Hematopoietic multipotent progenitor cell treated with erythropoietin and hydrocortisone succinate and interleukin-3 and kit ligand, for 17 days (in vitro differentiated cells): ENCODE measurements around the gene PTPN11.
"Not testable (repeated sequence)": the region's sequence is repeated elsewhere in the genome, so short reads cannot be mapped to it uniquely, and the experiment has no call there.

Source experiments
- DNase-seq: peaks from one replicate; pipeline ENCODE4 v3.0.0-alpha.2; 2015; ENCODE audit warnings: low spot score

The PTPN11 gene

DNA sequence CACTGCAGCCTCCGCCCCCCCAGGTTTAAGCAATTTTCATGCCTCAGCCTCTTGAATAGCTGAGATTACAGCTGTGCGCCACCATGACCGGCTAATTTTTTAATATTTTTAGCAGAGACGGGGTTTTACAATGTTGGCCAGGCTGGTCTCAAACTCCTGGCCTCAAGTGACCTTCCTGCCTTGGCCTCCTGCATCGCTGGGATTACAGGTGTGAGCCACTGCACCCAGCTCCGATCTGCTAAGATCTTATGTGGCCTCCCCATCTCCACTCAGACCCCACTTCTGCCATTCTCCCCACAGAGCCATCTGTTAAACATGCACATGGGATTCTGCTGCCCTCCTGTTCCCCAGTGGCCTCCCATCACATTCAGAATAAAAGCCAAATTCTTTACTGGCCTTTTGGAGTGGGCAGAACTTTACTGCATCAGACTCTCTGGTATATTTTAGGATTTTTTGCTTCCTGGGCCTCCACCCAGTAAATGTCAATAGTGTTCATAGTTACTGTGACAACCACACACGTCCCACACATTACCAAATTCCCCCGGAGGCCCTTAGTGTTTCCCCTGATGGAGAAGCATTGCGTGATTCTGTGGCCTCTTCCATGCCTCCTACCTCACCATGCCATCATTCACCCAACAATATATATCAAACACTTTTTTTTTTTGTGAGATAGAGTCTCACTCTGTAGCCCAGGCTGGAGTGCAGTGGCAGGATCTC lies 96.3 kb downstream of the PTPN11 start:
- DNase-seq: no peak

DNA sequence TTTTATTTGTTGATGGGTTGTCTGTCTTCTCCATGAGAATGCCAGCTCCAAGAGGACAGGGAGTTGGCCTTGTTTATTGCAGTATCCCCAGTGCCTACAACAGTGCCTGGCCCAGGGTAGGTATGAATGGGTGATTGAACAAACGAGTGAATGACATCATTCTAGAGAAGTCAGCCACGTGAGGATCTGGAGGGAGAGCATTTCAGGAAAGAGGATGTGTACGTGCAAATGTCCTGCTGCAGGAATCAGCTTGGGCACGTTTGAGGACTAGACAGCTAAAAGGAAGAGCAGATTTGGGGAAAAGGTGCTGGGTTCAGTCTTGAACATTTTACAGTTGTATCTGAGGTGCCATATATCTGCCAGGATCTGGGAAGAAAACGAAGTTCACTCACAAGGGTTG lies 97.1 kb downstream of the PTPN11 start:
- DNase-seq: no peak

DNA sequence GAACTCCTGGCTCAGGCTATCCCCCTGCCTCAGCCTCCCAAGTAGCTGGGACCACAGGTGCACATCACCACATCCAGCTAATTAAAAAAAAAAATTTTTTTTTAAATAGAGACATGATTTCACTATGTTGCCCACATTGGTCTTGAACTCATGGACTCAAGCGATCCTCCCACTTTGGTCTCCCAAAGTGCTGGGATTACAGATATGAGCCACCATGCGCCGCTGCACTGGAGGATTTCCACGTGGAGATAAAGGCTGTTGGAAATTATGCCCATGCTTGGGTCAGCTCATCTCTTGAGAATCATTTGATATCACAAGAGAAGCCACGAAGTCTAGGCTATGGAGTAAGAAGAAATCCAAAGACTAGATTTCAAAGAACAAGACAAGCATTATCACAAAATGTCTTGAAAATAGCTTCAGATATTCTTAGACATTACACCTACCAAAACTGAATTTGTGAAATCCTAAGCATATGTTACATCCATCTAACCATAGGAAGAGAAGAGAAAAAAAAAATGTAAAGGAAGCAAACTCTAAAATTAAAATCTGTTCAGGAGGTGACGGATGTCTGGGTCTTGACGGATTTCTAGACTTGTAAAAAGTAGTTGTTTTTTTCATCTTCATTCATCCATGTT lies 99.1 kb downstream of the PTPN11 start:
- no peak for DNase-seq

DNA sequence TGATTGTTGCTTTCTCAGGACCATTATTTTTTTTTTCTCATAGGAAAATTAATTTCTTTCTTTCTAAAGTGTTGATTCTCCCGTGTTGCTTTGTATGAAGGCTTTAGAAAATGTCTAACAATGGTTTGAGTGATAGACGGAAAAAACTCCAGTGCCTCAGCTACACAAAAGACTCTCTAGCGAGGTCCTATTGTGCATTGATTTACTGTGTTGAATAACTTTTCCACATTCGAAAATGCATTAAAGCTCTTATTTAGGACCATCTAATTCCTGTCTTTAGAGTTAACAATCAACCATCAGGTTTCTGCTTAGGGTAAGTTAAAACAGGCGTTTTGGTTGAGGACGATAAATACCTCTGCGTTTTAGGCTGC lies 99.6 kb downstream of the PTPN11 start:
- DNase-seq: no peak

DNA sequence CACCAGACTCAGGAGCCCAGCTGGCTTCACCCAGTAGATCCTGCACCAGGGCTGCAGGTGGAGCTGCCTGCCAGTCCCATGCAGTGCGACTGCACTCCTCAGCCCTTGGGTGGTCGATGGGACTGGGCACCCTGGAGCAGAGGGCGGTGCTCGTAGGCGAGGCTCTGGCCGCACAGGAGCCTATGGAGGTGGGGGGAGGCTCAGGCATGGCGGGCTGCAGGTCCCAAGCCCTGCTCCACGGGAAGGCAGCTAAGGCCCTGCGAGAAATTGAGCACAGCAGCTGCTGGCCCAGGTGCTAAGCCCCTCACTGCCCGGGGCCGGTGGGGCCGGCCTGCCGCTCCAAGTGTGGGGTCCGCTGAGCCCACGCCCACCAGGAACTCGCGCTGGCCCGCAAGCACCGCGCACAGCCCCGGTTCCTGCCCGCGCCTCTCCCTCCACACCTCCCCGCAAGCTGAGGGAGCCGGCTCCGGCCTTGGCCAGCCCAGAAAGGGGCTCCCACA lies 101.1 kb downstream of the PTPN11 start:
- DNase-seq: not testable (repeated sequence)

DNA sequence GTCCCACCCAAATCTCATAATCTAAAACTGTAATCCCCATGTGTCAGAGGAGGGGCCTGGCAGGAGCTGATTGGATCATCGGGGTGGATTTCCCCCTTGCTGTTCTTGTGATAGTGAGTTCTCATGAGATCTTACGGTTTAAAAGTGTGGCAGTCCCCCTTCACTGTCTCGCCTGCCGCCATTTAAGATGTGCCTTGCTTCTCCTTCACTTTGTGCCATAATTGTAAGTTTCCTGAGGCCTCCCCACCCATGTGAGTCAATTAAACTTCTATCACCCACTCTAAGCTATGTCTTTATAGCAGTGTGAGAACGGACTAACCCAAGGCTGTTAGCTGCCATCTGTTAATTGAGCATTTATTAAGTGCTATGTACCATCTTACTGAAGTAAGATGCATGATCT lies 105.1 kb downstream of the PTPN11 start:
- no peak for DNase-seq

DNA sequence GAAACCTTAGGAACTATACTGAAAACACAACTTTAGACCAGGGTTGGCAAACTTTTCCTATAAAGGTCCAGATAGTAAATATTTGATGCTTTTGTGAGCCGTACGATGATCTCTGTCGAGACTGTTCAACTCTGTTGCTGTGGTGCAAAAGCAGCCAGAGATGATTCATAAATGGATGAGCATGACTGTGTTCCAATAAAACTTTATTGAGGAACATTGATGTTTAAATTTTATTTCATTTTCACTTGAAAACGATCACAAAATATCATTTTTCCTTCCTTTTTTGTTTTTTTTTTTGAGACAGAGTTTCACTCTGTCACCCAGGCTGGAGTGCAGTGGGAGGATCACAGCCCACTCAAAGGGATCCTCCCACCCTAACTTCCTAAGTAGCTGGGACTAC lies 105.5 kb downstream of the PTPN11 start:
- no peak for DNase-seq

DNA sequence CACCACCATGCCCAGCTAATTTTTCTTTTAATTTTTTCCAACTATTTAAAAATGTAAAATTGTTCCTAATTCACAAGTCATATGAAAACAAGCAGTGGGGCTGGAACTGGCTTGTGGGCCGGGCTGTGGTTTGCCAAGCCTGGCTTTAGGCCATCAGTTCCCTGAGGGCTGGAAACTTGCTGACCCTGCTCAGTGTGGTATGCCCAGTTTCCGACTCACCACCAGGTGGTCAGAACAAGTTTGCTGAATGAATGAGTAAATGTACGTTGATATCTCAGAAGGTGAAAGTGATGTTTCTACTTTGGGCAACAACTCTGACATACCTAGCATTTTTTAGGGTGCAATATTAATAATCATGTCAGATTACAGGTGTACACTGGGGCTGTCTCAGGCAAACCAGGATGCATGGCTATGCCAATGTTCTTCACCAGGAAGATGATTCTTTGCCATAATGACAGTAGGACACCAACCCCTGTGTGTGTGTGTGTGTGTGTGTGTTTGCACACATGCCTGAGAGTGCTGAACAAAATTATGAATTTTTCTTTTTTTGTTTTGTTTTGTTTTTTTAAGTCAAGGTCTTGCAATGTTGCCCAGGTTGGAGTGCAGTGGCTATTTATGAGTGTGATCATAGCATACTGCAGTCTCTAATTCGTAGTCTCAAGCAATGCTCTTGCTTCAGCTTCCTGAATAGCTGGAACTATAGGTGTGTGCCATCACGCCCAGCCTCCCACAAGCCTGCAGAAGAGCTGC lies 106.1 kb downstream of the PTPN11 start:
- DNase-seq: no peak

DNA sequence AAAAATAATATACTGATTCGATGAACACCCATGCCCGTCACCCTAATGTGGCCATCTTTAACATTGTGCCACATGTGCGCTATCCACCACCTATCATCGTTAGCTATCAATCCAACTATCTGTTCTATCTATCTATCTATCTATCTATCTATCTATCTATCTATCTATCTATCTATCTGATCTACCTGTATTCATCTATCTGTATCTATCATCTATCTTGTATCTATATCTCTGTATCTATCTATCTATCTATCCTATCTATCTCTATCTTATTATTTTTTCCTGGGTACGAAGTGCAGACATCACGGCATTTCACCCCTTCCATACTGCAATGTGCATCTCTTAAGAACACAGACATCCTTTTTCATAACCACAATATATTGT lies 106.7 kb downstream of the PTPN11 start:
- no peak for DNase-seq

DNA sequence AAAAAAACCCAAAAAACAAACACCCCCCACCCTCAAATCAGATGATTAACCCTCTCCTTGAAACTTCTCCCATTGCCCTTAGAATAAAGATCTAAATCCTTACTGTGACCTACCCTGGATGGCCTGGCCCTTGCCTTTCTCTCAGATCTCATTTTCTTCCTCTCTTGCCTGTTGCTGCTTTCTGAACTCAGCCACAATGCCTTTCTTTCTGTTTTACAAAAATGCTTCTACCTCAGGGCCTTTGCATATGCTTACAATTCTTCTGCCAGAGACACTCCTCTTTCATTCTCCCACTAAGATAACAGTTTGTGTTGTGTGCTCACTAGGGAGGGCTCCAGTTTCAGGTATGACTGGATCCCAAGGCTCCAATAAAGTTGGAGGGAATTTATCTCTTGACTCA lies 108.3 kb downstream of the PTPN11 start:
- DNase-seq: no peak

DNA sequence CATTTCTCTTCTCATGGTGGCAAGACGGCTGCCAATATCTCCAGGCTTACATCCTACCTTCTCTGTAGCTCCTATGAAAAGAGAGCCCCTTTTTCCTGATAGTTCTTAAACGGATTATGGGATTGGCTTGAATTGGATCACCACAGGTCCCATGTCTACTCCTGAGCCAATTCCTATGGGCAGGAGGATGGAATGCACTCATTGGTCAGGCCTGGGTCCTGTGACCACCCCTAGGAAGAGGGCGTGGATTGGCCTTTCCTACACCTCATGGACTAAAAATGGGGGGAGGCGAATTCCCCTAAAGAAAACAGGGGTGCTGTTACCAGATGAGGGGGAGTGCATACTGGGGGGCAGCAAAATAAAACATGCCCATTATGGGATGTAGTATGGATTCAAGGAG lies 108.8 kb downstream of the PTPN11 start:
- DNase-seq: no peak

DNA sequence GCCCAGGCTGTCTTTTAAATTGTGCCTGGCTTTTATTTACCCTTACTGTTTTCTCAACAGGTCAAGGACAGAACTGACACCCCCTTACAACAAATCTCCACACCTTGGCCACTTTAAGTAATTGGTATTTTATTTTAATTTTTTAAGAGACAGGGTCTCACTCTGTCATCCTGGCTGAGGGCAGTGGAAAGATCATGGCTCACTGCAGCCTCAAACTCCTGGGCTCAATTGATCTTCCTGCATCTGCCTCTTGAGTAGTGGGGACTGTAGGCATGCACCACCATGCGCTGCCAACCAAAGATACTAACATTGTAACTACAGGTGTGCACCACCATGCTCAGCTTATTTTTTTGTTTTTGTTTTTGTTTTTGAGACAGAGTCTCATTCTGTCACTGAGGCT lies 109.8 kb downstream of the PTPN11 start:
- no peak for DNase-seq

DNA sequence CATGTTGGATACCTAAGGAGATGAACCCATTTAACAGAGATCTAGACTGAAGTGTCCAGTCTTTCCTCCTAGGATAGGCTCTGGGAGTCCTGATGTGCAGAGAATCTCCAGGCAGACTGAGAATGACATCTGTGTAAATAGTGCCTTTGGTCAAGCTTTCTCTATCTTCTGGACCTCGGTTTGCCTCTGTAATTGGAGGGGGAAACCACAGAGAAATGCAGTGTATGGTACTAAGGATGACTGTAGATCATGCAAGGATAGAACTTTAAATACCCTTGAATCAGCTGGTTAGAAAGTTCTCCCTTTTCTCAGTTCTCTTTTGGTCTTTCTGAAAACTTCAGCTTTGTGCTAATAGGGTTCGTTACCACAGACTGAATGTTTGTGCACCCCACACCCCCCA lies 112.2 kb downstream of the PTPN11 start:
- DNase-seq: no peak

DNA sequence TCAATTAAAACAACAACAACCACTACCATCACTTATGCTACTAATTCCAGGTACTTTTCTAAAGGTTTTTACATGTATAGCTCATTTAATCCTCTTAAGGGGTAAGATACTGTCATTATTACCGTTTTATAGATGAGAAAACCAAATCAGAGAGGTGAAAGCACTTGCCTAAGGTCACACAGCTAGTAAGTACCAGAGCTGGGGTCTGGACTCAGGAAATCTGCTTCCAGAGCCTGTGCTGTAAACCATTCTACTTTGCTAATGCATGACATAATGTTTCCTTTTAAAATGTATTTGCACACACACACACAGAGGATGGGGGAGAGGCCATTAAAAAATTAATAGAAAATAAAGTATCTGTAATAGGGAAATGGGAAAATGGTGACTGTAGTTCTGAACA lies 113.4 kb downstream of the PTPN11 start:
- DNase-seq: no peak

DNA sequence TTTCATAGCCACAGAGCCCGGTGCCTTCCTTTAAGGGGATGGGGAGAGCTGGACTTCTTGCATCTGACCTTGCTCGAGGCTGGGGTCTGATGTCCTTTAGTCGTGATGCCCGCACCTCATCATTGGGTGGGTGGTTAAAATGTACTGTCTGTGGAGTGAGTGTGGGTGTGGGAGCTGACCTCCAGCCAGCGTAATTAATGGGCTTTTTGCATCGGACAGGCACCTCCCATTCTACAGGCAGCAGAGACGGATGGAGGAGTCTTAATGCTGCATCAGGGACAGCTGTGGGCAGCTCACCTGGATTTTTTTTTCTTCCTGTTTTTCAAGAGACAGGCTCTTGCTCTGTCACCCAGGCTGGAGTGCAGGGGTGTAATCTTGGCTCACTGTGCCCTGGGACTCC lies 114.8 kb downstream of the PTPN11 start:
- no peak for DNase-seq

DNA sequence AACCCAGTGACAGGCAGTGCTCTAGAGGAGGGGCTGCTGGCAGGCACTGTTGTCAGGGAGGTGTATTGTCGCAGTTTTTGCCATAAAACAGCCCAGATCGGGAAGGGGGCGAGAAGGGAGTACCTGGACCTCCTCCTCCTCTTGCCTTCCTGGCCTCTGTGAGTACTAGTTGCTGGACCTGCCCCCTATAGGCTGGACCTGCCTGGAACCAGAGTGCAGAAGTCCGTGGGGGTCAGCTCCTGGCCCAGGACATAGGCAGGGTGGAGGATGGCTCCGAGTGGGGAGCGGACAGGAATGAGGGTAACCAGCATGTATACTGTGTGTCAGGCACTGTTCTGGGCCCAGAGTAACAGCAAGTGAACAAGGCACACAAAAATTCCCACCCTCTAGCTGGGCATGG lies 116.3 kb downstream of the PTPN11 start:
- no peak for DNase-seq

DNA sequence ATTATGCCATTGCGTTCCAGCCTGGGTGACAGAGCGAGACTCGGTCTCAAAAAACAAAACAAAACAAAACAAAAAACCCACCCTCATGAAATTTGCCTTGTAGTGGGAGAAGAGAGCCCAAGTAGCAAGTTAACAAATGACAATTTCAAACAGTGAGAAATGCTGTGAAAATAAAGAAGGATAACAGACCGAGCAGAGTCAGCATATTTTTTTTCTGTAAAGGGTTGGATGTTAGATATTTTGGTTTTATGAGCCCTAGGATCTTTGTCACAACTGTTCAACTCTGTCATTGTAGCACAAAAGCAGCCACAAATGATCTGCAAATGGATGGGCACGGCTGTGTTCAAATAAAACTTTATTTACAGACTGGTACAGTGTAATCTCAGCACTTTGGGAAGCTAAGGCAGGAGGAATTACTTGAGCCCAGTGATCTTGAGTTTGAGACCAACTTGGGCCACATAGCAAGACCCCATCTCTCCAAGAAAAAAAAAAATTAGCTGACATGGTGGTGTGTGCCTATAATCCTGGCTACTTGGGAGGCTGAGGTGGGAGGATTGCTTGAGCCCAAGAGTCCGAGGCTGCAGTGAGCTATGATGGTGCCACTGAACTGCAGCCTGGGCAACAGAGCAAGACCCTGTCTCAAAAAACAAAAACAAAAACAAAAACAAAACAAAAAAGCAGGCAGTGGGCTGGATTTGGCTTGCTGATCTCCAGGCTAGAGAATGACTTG lies 117.1 kb downstream of the PTPN11 start:
- no peak for DNase-seq

DNA sequence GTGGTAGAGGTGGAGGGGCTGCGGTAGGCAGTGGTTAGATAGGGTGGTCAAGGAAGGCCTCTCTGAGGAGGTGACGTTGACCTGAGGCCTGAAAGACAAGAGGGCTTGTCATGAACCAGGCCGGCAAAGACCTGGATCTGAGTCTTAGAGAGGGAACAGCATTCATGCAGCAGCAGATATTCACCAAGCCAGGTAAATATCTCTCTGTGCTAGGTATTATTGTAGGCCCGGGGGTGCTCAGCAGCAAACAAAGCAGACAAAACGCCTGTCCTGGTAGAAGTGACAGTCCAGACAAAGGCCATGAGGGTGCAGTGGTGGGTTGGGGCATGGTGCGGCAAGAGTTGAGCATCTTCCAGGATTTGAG lies 117.6 kb downstream of the PTPN11 start:
- no peak for DNase-seq

DNA sequence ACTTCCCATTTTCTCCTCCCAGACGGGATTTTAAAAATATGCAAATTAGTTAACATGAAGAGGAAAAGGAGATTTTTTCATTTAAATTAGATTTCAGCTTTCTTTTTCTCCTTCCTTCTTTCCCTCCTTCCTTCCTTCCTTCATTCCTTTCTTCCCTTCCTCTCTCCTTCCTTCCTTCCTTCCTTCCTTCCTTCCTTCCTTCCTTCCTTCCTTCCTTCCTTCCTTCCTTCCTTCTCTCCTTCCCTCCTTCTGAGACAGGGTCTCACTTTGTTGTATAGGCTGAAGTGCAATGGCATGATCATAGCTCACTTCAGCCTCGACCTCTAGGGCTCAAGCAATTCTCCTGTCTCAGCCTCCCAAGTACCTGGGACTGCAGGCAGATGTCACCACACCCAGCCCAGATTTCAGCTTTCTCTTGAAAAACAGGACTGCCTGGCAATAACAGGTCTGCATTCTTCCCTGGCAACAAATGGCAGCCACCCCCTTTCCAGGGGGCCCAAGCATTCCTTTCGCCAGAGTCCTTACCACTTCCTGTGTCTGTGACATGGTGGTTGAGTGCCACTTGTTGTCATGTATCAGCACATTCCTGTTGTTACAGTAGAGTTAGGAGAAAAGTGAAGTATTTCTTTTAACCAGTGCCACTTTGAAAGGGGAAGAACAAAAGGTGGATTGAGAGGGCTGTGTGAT lies 119.1 kb downstream of the PTPN11 start:
- no peak for DNase-seq

DNA sequence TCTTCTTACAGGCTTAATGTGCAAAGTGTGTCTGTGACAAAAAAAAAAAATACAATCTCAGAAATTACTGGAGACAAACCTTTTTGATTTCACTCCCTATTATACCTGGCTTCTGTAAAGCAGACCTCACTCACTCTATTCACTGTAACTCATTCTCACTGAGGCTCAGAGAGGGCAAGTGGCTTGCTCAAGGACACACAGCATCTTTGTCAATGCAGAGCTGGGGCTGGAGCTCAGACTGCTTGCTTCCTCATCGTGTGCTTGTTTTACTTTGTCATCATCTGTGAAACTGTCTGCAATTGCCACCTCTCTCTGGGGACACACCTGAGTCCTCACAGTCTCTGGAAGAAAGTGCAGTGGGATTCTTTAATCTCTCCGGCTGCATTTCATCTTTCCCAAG lies 120.0 kb downstream of the PTPN11 start:
- no peak for DNase-seq

DNA sequence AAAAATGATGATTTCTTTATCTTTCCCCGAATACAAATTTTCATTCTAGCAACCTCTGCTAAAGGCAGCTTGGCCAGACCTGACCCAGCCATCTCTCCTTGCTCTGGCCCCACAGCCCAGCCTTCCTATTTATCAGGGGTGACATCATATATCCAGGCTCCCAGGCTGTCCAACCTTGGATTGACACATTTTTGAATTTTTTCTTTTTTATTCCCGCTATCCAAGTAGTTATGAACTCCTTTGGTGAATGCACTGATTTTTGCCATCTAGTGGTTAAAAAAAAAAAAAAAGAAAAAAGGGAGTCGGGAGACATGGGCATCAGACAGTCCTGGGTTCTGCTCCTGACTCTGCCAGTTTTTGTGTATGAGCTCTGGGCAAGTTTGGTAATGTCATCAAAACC lies 120.5 kb downstream of the PTPN11 start:
- no peak for DNase-seq

DNA sequence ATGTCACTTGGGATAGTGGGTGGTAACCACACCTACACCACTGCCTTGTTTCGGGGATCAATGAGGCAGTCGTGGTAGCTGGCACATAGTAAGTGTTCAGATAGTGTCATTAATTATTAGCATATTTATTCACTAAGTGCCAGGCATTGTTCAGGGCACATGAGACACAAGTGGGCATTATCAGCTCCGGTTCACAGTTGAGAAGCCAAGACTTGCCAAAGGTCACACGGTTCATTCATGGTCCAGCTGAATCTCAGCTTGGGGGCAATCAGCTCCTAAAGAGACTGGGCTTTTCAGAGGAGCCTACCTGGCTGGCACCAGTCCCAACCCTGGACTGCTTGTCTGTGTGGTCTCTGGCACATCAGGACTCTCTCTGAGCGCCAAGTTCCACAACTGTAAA lies 121.3 kb downstream of the PTPN11 start:
- DNase-seq: no peak
